Mesothelial cell of epicardium (in vitro differentiated cells): Measurements from ENCODE around the gene HIVEP3. TPM values are rescaled to one million over a fixed set of nuclear protein-coding genes. Genes with fewer than 3 reads are reported as not detected.

Source experiments
- DNase-seq, 2 experiments: peaks; one replicate each; pipeline ENCODE4 v3.0.0; 2021; ENCODE audit warnings: low spot score in 2 of 2; ENCODE audit not compliant: unreplicated experiment in 2 of 2
- H3K27ac Mint-ChIP-seq: 2 replicates; pipeline ENCODE4 v1.8.0; 2021; ENCODE audit warnings: mixed read lengths
- H3K27me3 Mint-ChIP-seq: 2 replicates; pipeline ENCODE4 v1.8.0; 2021; ENCODE audit warnings: low read depth, mixed read lengths
- H3K36me3 Mint-ChIP-seq: 2 replicates; pipeline ENCODE4 v1.8.0; 2021; ENCODE audit warnings: mixed read lengths
- H3K4me1 Mint-ChIP-seq: 2 replicates; pipeline ENCODE4 v1.8.0; 2021; ENCODE audit warnings: mixed read lengths
- H3K4me3 Mint-ChIP-seq: 2 replicates; pipeline ENCODE4 v1.8.0; 2021; ENCODE audit warnings: mild to moderate bottlenecking, moderate library complexity, mixed read lengths
- H3K9me3 Mint-ChIP-seq: 2 replicates; pipeline ENCODE4 v1.8.0; 2021; ENCODE audit warnings: mixed read lengths
- CTCF ChIP-seq: fragments of 200-600 bp; sonication (generic); IDR thresholded peaks from one replicate; pipeline ENCODE4 v1.5.0; 2021; ENCODE audit warnings: antibody characterized with exemption; ENCODE audit not compliant: unreplicated experiment
- total RNA-seq: library from RNA; stranded (reverse); gene quantifications from 3 replicates; pipeline ENCODE4 v1.2.1, GENCODE V29; 2021

Gene HIVEP3
- total RNA-seq, 1 donor from 2014 or later = 8.9 TPM

GRCh38 chr1:41783189-41783639, 135.5 kb downstream of the HIVEP3 start:
- DNase-seq = no peak
- peaks cover 40% of the 10 kb centered on the region for H3K27me3 Mint-ChIP-seq
- no peaks in the 10 kb centered on the region for H3K36me3 Mint-ChIP-seq
- no peak for TF ChIP-seq CTCF
- peaks cover 6% of the 10 kb centered on the region for H3K4me1 Mint-ChIP-seq
- H3K27ac Mint-ChIP-seq = no peak overlapping the region
- H3K9me3 Mint-ChIP-seq = no peaks in the 10 kb centered on the region
- no peak overlapping the region for H3K4me3 Mint-ChIP-seq

GRCh38 chr1:41780916-41781315, 137.8 kb downstream of the HIVEP3 start:
- Mint-ChIP-seq H3K9me3 (no peaks in the 10 kb centered on the region), H3K4me3 (no peak overlapping the region), H3K36me3 (no peaks in the 10 kb centered on the region), H3K27ac (no peak overlapping the region), H3K27me3 (peaks cover 42% of the 10 kb centered on the region), H3K4me1 (peaks cover 6% of the 10 kb centered on the region)
- no peak for DNase-seq
- TF ChIP-seq CTCF = no peak

- Mint-ChIP-seq H3K4me1 (peaks cover 6% of the 10 kb centered on the region), H3K36me3 (no peaks in the 10 kb centered on the region), H3K27me3 (peaks cover 41% of the 10 kb centered on the region), H3K9me3 (no peaks in the 10 kb centered on the region), H3K27ac (no peak overlapping the region), H3K4me3 (no peak overlapping the region)
- no peak for DNase-seq
- TF ChIP-seq CTCF = no peak
Measured at GRCh38 chr1:41780322-41780721, 138.4 kb downstream of the HIVEP3 start.

GRCh38 chr1:41779360-41779759, 139.4 kb downstream of the HIVEP3 start:
- H3K4me1 Mint-ChIP-seq = peaks cover 6% of the 10 kb centered on the region
- no peaks in the 10 kb centered on the region for H3K9me3 Mint-ChIP-seq
- no peak overlapping the region for H3K4me3 Mint-ChIP-seq
- no peaks in the 10 kb centered on the region for H3K36me3 Mint-ChIP-seq
- DNase-seq = no peak
- H3K27ac Mint-ChIP-seq = no peak overlapping the region
- H3K27me3 Mint-ChIP-seq = peaks cover 33% of the 10 kb centered on the region
- TF ChIP-seq CTCF = no peak

GRCh38 chr1:41777695-41778094, 141.0 kb downstream of the HIVEP3 start:
- Mint-ChIP-seq H3K9me3 (no peaks in the 10 kb centered on the region), H3K4me1 (no peaks in the 10 kb centered on the region), H3K27ac (no peak overlapping the region), H3K27me3 (peaks cover 21% of the 10 kb centered on the region), H3K36me3 (no peaks in the 10 kb centered on the region), H3K4me3 (no peak overlapping the region)
- no peak for TF ChIP-seq CTCF
- DNase-seq = no peak

GRCh38 chr1:41776891-41777441, 141.8 kb downstream of the HIVEP3 start:
- no peak overlapping the region for H3K27ac Mint-ChIP-seq
- TF ChIP-seq CTCF = no peak
- no peak overlapping the region for H3K4me3 Mint-ChIP-seq
- peaks cover 16% of the 10 kb centered on the region for H3K27me3 Mint-ChIP-seq
- no peaks in the 10 kb centered on the region for H3K9me3 Mint-ChIP-seq
- H3K4me1 Mint-ChIP-seq = no peaks in the 10 kb centered on the region
- DNase-seq = no peak
- H3K36me3 Mint-ChIP-seq = no peaks in the 10 kb centered on the region
